Stomach (tissue), 9 donors: ENCODE data around the gene USH1G. TPM values are rescaled to one million over a fixed set of nuclear protein-coding genes. Genes with fewer than 3 reads are reported as not detected.

Source experiments
- DNase-seq, 2 donors: peaks; one replicate each; pipeline versions ENCODE4 v3.0.0 to v3.0.0-alpha.2; 2013 to 2019
- H3K27ac ChIP-seq, 5 donors: fragments of 200-600 bp in 4 of 5; sonication (generic) in 4 of 5; one replicate each; pipeline ENCODE4 v1.5.1; 2013 to 2019; ENCODE audit warnings: mild to moderate bottlenecking in 1 of 5, moderate library complexity in 1 of 5
- H3K27me3 ChIP-seq, 3 donors: fragments of 200-600 bp; sonication (generic); one replicate each; pipeline ENCODE4 v1.5.1; 2017 to 2019; ENCODE audit warnings: mixed run types in 1 of 3
- H3K36me3 ChIP-seq, 4 donors: fragments of 200-600 bp; sonication (generic); 1 replicate in 3 of 4; 2 replicates in 1 of 4; pipeline ENCODE4 v1.5.1; 2016 to 2019
- H3K4me1 ChIP-seq, 4 donors: fragments of 200-600 bp; sonication (generic); one replicate each; pipeline ENCODE4 v1.5.1; 2016 to 2019
- H3K4me3 ChIP-seq, 4 donors: fragments of 200-600 bp; sonication (generic) in 3 of 4; one replicate each; pipeline ENCODE4 v1.5.1; 2016 to 2019; ENCODE audit warnings: mild to moderate bottlenecking in 1 of 4
- H3K9me3 ChIP-seq, 4 donors: fragments of 200-600 bp; sonication (generic); one replicate each; pipeline ENCODE4 v1.5.1; 2016 to 2019
- CTCF ChIP-seq, 7 experiments: fragments of 450-650 bp in 4 of 7; fragments of 200-600 bp in 3 of 7; sonication (generic) in 3 of 7; IDR thresholded peaks; one replicate each; pipeline ENCODE4 v1.5.1; 2016 to 2019; ENCODE audit warnings: antibody characterized with exemption in 7 of 7, control low read depth in 2 of 7, mild to moderate bottlenecking in 1 of 7
- EP300 ChIP-seq: sonication (generic); formaldehyde crosslinking; IDR thresholded peaks from one replicate; pipeline ENCODE4 v1.6.1; 2017; ENCODE audit warnings: antibody characterized with exemption
- POLR2A ChIP-seq, 4 donors: fragments of 450-650 bp; IDR thresholded peaks; one replicate each; pipeline ENCODE4 v1.6.1; 2016; ENCODE audit warnings: antibody characterized with exemption in 4 of 4, control low read depth in 2 of 4, mild to moderate bottlenecking in 1 of 4, moderate library complexity in 1 of 4
- POLR2AphosphoS5 ChIP-seq, 3 donors: sonication (generic); formaldehyde crosslinking; IDR thresholded peaks; one replicate each; pipeline ENCODE4 v1.6.1; 2016; ENCODE audit warnings: antibody characterized with exemption in 3 of 3
- WGBS, 5 donors: extraction: QIAGEN DNeasy Blood & Tissue Kit in 3 of 5; methylation state at CpG; one replicate each; pipeline versions ENCODE4 v1.1.5 to v1.1.7; 2013 to 2018; 5-methylcytosine and 5-hydroxymethylcytosine counted together
- intact Hi-C: fragments of 100-400 bp; cut with DNase I; formaldehyde crosslinking; loops from one replicate; pipeline ENCODE4 v1.15.1; 2023; ENCODE audit warnings: low total_unique reads
- polyA plus RNA-seq, 3 donors: library from polyadenylated mRNA; stranded (reverse); fragments of 200-250 nt; gene quantifications; one replicate each; pipeline ENCODE4 v1.2.3, GENCODE V29; 2013
- total RNA-seq, 5 donors: library from RNA; depleted of rRNA; stranded (reverse); fragments of >200 nt; gene quantifications; one replicate each; pipeline versions ENCODE4 v1.1.0 to v1.2.3, GENCODE V29; 2014 to 2016
- donor health status: healthy with polysubstance abuse.
- donor health status: Bipolar disorder and iron deficiency.
- donor health status: healthy.

Gene USH1G
- total and polyA plus RNA-seq, 8 donors, result 0.18 to 1.0 TPM; not detected in 6

- H3K27me3 ChIP-seq, result peaks cover 0 to 86% (median 37%) of the 10 kb centered on the region in 3 donors
- H3K4me1 ChIP-seq, result peaks cover 0 to 11% (median 0%) of the 10 kb centered on the region in 4 donors
- 71 to 82% (median 77%) methylated on average over 8 of the region's 8 CpGs for WGBS, 5 donors
- no peaks in the 10 kb centered on the region for H3K9me3 ChIP-seq
- intact Hi-C loops, result no loop called here
- H3K4me3 ChIP-seq, result no peak overlapping the region
- no peak overlapping the region for H3K27ac ChIP-seq
- no peak for DNase-seq
- no peaks in the 10 kb centered on the region for H3K36me3 ChIP-seq
- TF ChIP-seq POLR2A (IDR thresholded peaks at IDR 0.05) (no peak), CTCF (IDR thresholded peaks at IDR 0.05) (no peak), EP300 (no peak), POLR2AphosphoS5 (IDR thresholded peaks at IDR 0.05) (no peak)
Observed at GRCh38 chr17:74900208-74900607, 22.8 kb downstream of the USH1G start.

- intact Hi-C loops, result no loop called here
- Histone ChIP-seq H3K27ac (no peak overlapping the region), H3K4me1 (peaks cover 4 to 16% (median 5%) of the 10 kb centered on the region in 4 donors), H3K4me3 (no peak overlapping the region), H3K9me3 (no peaks in the 10 kb centered on the region), H3K27me3 (peaks cover 4 to 86% (median 46%) of the 10 kb centered on the region in 3 donors), H3K36me3 (no peaks in the 10 kb centered on the region)
- WGBS, 5 donors, result 80 to 88% (median 81%) methylated on average over 11 of the region's 11 CpGs
- DNase-seq, result no peak
- TF ChIP-seq EP300 (no peak), POLR2AphosphoS5 (IDR thresholded peaks at IDR 0.05) (no peak), CTCF (IDR thresholded peaks at IDR 0.05) (no peak)
Observed at GRCh38 chr17:74898376-74898946, 24.6 kb downstream of the USH1G start.

GRCh38 chr17:74893936-74894671 lies 29.0 kb downstream of the USH1G start:
- TF ChIP-seq POLR2A (IDR thresholded peaks at IDR 0.05), result no peak
- TF ChIP-seq POLR2AphosphoS5 (IDR thresholded peaks at IDR 0.05), result no peak
- TF ChIP-seq EP300, result no peak
- TF ChIP-seq CTCF (IDR thresholded peaks at IDR 0.05), result no peak
- H3K4me1 ChIP-seq, result peaks cover 11 to 14% (median 13%) of the 10 kb centered on the region in 4 donors
- 27 to 37% (median 28%) methylated on average over 12 to 22 of the region's 22 CpGs for WGBS, 5 donors
- H3K27me3 ChIP-seq, result peaks cover 12 to 88% (median 48%) of the 10 kb centered on the region in 3 donors
- H3K9me3 ChIP-seq, result no peaks in the 10 kb centered on the region
- intact Hi-C loops, result no loop called here
- DNase-seq, result no peak
- H3K36me3 ChIP-seq, result no peaks in the 10 kb centered on the region
- H3K27ac ChIP-seq, result no peak overlapping the region
- peak overlapping the region; percentile 36 to 48 (median 37) for H3K4me3 ChIP-seq

- Histone ChIP-seq H3K27me3 (peaks cover 12 to 93% (median 48%) of the 10 kb centered on the region in 3 donors), H3K27ac (no peak within 1 kb of the TSS), H3K36me3 (no peaks in the 10 kb centered on the region), H3K4me3 (peak within 1 kb of the TSS; percentile 36 to 48 (median 37)), H3K9me3 (no peaks in the 10 kb centered on the region), H3K4me1 (peaks cover 11 to 14% (median 13%) of the 10 kb centered on the region in 4 donors)
- TF ChIP-seq EP300, result no peak
- TF ChIP-seq POLR2AphosphoS5 (IDR thresholded peaks at IDR 0.05), result no peak
- TF ChIP-seq CTCF (IDR thresholded peaks at IDR 0.05), result no peak
- 4 to 6% (median 4%) methylated on average over 31 to 86 of the region's 86 CpGs for WGBS, 5 donors
- intact Hi-C loops, result no loop called here
- DNase-seq, result peak in 1 of 2 donors; percentile 56
Observed at GRCh38 chr17:74892974-74893911, 29.8 kb downstream of the USH1G start, which contains the start of gene FADS6. Gene FADS6, minus strand, starts transcription at chr17:74893633. Its CDS starts 38 bp downstream, at chr17:74893595.
